OCI-LY3 (cell line): ENCODE results near the gene CTBP2.

ENCODE experiments used
- H2AFZ ChIP-seq: fragments of 200-600, 300-600 bp; shearing (Covaris generic); 2 replicates; pipeline ENCODE4 v1.6.0; 2014; ENCODE audit warnings: antibody characterized with exemption, low read depth, low read length
- H3K27ac ChIP-seq: fragments of 200-600, 300-600 bp; sonication (generic); 2 replicates; pipeline ENCODE4 v1.5.1; 2014; ENCODE audit warnings: mild to moderate bottlenecking, low read length, moderate library complexity, mixed read lengths
- H3K27me3 ChIP-seq: fragments of 200-600, 300-600 bp; sonication (generic); 2 replicates; pipeline ENCODE4 v1.6.1; 2014; ENCODE audit warnings: low read depth, low read length, mixed read lengths
- H3K36me3 ChIP-seq: fragments of 200-600, 300-600 bp; sonication (generic); replicated peaks from 2 replicates; pipeline ENCODE3; 2014; ENCODE audit warnings: low read depth, low read length, mixed read lengths
- H3K4me1 ChIP-seq: fragments of 300-600, 200-600 bp; sonication (generic); 2 replicates; pipeline ENCODE4 v1.6.1; 2014; ENCODE audit warnings: low read length, mixed read lengths
- H3K4me2 ChIP-seq: fragments of 200-600, 300-600 bp; sonication (generic); 2 replicates; pipeline ENCODE4 v1.6.1; 2014; ENCODE audit warnings: low read length, mixed read lengths
- H3K4me3 ChIP-seq: fragments of 300-600, 200-600 bp; sonication (generic); 2 replicates; pipeline ENCODE4 v1.5.1; 2014; ENCODE audit warnings: antibody characterized with exemption, mild to moderate bottlenecking, low read length, moderate library complexity
- H3K79me2 ChIP-seq: fragments of 300-600, 200-600 bp; shearing (Covaris generic); 2 replicates; pipeline ENCODE4 v1.6.1; 2014; ENCODE audit warnings: mild to moderate bottlenecking, low read length, mixed read lengths
- H3K9ac ChIP-seq: fragments of 300-600, 200-600 bp; shearing (Covaris generic); 2 replicates; pipeline ENCODE4 v1.6.0; 2014; ENCODE audit warnings: mild to moderate bottlenecking, low read length, moderate library complexity
- H3K9me3 ChIP-seq: fragments of 200-600, 300-600 bp; shearing (Covaris generic); 2 replicates; pipeline ENCODE4 v1.6.1; 2014; ENCODE audit warnings: low read length, mixed read lengths; ENCODE audit not compliant: insufficient read depth
- H4K20me1 ChIP-seq: fragments of 200-600, 300-600 bp; sonication (generic); 2 replicates; pipeline ENCODE4 v1.6.1; 2016; ENCODE audit warnings: low read length, mixed read lengths; ENCODE audit not compliant: insufficient read depth
- EZH2phosphoT487 ChIP-seq: fragments of 200-600 bp; shearing (Covaris generic); IDR thresholded peaks from 2 replicates; pipeline ENCODE4 v1.6.1; 2018; ENCODE audit warnings: antibody characterized with exemption, mixed run types, low read depth
- TF ChIP-seq, protein P1 (sequence below): fragments of 200-600, 300-600 bp; sonication (generic); IDR thresholded peaks from 2 replicates; pipeline ENCODE4 v1.5.1; 2014; ENCODE audit warnings: antibody characterized with exemption, low read length, low read depth

Gene CTBP2

DNA sequence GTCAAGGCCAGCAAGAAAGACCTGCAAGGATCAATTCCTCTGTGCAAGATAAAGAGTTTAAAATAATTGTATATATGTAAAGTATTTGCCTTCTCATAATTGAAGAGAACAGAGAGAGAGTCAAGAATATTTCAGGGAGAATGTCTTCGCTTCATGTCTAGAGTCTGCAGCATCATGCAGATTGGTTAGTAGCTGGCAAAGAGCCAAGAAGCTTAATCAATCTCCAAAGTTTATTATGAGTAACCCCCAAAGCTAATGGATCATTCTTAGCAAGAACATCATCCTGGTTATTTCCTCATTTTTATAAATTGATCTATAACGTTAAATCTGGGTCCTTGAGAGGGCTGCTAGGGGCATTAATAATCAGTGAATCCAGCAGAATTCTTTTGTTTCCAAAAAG is 38.9 kb upstream of the CTBP2 start:
- peaks cover 10% of the 10 kb centered on the region for H3K27me3 ChIP-seq
- no peaks in the 10 kb centered on the region for H3K36me3 ChIP-seq
- no peak overlapping the region for H3K9ac ChIP-seq
- H3K4me3 ChIP-seq = no peak overlapping the region
- H2AFZ ChIP-seq = no peak overlapping the region
- H3K4me2 ChIP-seq = no peak overlapping the region
- no peaks in the 10 kb centered on the region for H4K20me1 ChIP-seq
- no peak overlapping the region for H3K27ac ChIP-seq
- peaks cover 21% of the 10 kb centered on the region for H3K4me1 ChIP-seq
- H3K79me2 ChIP-seq = no peaks in the 10 kb centered on the region
- TF ChIP-seq EZH2phosphoT487 = no peak
- TF ChIP-seq, protein P1, sequence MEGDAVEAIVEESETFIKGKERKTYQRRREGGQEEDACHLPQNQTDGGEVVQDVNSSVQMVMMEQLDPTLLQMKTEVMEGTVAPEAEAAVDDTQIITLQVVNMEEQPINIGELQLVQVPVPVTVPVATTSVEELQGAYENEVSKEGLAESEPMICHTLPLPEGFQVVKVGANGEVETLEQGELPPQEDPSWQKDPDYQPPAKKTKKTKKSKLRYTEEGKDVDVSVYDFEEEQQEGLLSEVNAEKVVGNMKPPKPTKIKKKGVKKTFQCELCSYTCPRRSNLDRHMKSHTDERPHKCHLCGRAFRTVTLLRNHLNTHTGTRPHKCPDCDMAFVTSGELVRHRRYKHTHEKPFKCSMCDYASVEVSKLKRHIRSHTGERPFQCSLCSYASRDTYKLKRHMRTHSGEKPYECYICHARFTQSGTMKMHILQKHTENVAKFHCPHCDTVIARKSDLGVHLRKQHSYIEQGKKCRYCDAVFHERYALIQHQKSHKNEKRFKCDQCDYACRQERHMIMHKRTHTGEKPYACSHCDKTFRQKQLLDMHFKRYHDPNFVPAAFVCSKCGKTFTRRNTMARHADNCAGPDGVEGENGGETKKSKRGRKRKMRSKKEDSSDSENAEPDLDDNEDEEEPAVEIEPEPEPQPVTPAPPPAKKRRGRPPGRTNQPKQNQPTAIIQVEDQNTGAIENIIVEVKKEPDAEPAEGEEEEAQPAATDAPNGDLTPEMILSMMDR = no peak
- H3K9me3 ChIP-seq = no peaks in the 10 kb centered on the region

DNA sequence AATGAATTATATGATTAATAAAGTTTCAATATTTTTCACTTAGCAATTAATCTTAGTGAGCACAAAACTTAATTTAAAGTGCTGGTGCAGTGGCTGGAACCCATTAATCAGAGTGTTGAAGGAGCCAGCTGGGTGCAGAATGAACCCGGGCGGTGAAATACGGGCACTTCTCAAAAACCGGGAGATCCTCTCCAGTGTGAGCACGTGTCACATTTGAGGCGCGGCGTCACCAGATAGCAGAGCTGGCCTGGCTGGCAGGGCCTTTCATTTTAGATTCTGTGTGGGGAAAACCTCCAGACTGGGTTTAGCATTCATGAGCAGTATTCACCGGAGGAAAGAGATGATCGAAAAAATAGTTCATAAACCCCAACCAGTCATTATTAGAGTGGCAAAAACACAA is 34.5 kb upstream of the CTBP2 start:
- Histone ChIP-seq H3K4me2 (no peak overlapping the region), H3K27ac (no peak overlapping the region), H3K4me1 (no peaks in the 10 kb centered on the region), H3K79me2 (no peaks in the 10 kb centered on the region), H3K4me3 (no peak overlapping the region), H3K9me3 (no peaks in the 10 kb centered on the region), H3K9ac (no peak overlapping the region), H4K20me1 (no peaks in the 10 kb centered on the region), H3K27me3 (peaks cover 4% of the 10 kb centered on the region), H2AFZ (no peak overlapping the region), H3K36me3 (no peaks in the 10 kb centered on the region)
- TF ChIP-seq, protein P1 = no peak
- no peak for TF ChIP-seq EZH2phosphoT487

DNA sequence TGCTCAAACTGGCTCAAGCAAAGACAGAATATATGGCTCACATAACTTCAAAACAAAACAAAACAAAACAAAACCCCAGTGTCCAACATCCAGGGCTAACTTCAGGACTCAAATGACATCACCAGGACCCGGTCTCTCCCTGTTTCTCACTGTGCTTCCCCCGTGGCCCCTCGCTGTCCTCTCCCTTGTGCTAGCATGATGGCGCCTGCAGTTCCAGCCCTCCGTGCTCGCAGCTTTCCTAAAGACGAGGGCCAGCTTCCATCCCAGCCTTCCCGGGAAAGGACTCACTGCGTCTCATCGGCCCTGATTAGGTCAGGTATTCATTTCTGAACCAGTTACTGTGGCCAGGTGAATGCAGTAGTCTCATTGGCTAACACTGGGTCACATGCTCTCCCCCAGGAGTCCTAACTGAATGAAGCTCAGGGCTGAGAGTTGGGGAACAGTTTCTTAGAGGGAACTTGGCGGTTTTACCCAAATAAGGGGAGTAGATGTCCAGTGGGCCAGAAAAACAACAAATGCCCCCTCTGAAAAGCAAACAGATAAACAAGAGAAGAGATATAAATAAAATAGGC is 33.0 kb upstream of the CTBP2 start:
- no peaks in the 10 kb centered on the region for H3K4me1 ChIP-seq
- no peaks in the 10 kb centered on the region for H3K36me3 ChIP-seq
- H3K4me2 ChIP-seq = no peak overlapping the region
- H3K9ac ChIP-seq = no peak overlapping the region
- H3K79me2 ChIP-seq = no peaks in the 10 kb centered on the region
- H3K27me3 ChIP-seq = no peaks in the 10 kb centered on the region; the same call in 1 of the 2 replicates
- H3K4me3 ChIP-seq = no peak overlapping the region
- no peak overlapping the region for H2AFZ ChIP-seq
- H3K9me3 ChIP-seq = no peaks in the 10 kb centered on the region
- no peak overlapping the region for H3K27ac ChIP-seq
- TF ChIP-seq, protein P1 = no peak
- no peak for TF ChIP-seq EZH2phosphoT487
- H4K20me1 ChIP-seq = no peaks in the 10 kb centered on the region

DNA sequence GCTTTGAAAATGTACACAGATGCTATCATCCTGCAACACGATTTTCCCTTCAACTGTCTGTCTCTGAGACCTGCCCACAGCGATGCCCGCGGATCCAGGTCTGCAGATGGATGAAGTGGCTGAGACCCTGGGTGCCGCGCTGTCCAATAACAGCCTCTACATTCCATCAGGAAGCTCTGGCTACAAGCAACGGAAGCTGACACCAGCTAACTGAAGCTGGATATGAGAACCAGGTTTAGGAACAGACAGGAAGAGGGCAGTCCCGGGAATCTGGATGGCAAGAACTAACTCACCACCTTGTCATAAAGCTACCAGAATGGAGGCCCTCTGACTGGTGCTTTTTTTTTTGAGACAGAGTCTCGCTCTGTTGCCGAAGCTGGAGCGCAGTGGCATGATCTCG is 32.3 kb upstream of the CTBP2 start:
- Histone ChIP-seq H3K9ac (no peak overlapping the region), H3K4me1 (no peaks in the 10 kb centered on the region), H3K27me3 (no peaks in the 10 kb centered on the region; the same call in 1 of the 2 replicates), H3K9me3 (no peaks in the 10 kb centered on the region), H3K4me3 (no peak overlapping the region), H3K79me2 (no peaks in the 10 kb centered on the region), H4K20me1 (no peaks in the 10 kb centered on the region), H3K36me3 (no peaks in the 10 kb centered on the region), H3K27ac (no peak overlapping the region), H2AFZ (no peak overlapping the region), H3K4me2 (no peak overlapping the region)
- TF ChIP-seq EZH2phosphoT487 = no peak
- TF ChIP-seq, protein P1 = no peak
